Measurements from ENCODE around the gene GRIP1.
"Not testable (repeated sequence)": the region's sequence is repeated elsewhere in the genome, so short reads cannot be mapped to it uniquely, and the experiment has no call there.

Gene GRIP1

GRCh38 chr12:66516133-66516532 lies 162.7 kb downstream of the GRIP1 start:
- no peak for DNase-seq

- no peak for DNase-seq
These were observed 164.3 kb downstream of the GRIP1 start for GRCh38 chr12:66514581-66514980.

DNA sequence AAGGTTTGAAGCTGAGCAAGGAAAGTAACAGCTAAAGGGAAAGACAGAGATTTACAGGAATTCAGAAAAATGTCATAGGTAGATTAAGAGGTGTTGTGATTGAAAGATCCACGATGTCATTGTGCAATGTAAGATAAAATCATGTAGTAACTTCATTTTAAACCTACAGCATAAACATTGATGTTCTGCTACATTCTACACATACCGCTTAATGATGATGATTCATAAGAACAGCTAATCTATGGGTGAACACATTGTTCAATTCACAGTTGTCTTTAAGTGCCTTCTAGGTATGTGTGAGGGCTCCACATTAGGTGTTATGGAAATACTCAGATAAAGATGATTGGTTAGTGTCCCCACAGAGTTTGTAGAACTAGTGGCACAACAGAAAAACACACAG lies 170.9 kb downstream of the GRIP1 start:
- DNase-seq, result no peak

- DNase-seq, result no peak
These were observed 175.1 kb downstream of the GRIP1 start for GRCh38 chr12:66503746-66504145.

DNA sequence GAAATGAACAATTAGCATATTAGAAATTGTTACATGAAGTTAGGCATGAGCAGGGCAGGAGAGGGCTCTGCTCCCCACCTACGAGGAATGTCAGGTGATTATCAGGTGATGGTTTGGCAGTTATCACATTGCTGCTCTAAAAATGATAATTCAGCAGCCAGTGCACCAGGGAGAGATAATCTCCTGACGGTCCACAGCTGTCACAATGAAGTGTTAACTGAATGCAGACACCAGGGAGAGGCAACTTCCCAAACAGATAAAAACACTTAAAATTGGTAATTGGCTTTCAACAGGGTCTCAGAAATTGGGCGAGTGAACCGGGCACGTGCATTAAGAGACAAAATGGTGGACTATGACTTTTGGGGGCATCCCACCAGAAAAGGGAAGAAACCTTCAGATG lies 176.0 kb downstream of the GRIP1 start:
- no peak for DNase-seq

DNA sequence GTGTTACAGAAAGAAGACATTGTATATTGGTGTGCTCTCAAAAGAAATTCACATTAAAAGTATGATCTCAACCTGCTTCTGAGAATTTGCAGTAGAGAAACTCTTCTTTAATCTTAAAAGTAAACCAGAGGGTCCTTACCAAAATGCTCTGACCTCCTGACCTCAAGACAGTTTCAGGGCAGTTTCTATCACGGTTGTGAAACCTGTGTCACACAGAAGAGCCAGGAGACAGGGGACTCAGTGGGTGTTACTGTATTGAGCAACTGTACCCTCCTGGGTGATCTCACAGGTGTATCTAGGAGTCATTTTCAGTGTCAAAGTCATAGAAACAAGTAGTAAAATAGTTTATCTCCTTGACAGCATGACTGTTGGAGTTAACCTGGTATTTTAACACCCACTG lies 178.0 kb downstream of the GRIP1 start:
- DNase-seq, result no peak

DNA sequence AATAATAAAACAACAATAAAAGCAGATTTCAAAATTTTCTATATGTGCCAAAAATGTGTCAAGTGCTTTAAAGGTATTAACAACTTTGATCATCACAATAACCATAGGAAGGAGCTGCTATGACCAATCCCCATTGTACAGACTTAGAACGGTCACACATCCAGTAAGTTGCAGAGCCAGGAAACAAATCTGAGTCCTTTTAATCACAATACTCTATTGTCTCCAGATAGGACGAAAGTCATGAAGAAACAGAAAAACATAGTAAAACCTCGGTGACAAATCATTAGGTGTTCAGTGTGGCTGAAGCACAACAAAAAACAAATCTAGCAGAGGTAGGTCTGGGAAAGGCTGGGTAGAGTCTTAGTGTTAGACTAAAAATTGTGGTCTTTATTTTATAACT lies 178.8 kb downstream of the GRIP1 start:
- no peak for DNase-seq

DNA sequence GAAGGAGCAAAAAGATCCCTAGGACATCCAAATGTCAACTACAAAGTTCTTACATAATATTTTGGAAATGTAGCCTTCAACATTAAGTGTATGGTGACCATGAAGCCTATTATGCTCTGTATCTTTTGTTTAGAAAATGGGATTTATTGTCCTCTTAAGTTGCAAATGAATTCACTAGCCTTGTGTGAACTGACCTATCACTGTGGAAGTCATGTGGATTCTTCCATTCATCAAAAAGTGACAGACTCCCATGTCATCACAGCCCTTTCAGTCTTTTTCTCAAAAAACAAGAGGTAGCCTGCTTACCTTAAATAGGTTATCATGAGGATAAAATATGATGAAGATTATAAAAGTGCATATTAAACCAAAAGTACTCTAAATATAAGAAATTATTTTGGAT lies 179.9 kb downstream of the GRIP1 start:
- DNase-seq, result no peak

DNA sequence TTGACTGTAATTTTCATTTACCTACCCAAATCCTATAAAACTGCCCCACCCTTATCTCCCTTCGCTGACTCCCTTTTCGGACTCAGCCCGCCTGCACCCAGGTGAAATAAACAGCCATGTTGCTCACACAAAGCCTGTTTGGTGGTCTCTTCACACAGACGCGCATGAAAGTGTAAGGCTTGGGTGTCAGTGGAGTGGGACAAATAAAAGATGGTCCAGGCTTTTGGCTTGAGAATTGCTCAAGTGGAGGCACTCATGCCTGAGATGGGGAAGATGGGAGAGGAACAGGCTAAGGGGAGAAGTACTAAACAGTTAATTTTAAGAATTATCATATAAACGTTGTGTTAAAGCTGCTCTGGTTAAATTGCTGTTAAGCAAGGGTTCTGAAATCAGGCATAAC lies 180.8 kb downstream of the GRIP1 start:
- not testable (repeated sequence) for DNase-seq

- no peak for DNase-seq
These were observed 181.6 kb downstream of the GRIP1 start for GRCh38 chr12:66497008-66497897.

GRCh38 chr12:66496595-66496994 lies 182.3 kb downstream of the GRIP1 start:
- no peak for DNase-seq

GRCh38 chr12:66495709-66496108 lies 183.2 kb downstream of the GRIP1 start:
- DNase-seq, result no peak

DNA sequence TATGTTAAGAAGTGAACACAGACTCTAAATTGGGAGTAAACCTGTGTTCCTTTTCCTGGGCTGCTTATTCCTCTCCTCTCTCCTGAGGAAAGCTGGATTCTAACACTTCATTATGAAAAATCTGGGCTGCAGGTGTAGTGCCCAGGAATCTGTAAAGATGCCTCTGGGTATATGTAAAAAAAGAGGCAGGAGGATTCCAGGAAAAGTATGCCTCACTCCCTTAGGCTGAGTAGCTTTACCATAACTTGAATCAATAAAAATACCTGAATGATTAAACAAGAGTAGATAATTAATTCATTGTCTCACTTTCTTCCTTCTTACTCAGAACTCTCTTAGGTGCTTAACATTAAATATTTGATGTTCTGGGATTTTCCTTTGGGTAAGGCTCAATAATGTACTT lies 185.1 kb downstream of the GRIP1 start:
- DNase-seq, result no peak

DNA sequence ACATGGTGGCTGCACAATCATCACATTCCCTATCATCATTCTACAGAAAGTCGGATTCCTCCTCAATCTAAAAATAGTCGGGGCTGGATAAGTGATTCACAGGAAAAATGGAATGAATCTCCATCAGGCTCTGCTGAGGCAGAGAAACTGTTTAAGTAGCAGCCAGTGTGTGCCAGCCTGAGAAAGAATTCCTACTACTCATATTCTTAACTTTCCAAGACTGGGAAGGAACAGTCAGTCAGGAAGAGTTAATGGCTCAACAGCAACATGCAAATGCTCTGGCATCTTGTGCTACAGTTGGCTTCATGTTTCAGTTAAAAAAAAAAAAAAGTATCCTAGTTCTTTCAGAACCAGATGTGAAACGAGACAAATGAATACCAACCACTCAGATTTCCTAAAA lies 187.0 kb downstream of the GRIP1 start:
- no peak for DNase-seq

DNA sequence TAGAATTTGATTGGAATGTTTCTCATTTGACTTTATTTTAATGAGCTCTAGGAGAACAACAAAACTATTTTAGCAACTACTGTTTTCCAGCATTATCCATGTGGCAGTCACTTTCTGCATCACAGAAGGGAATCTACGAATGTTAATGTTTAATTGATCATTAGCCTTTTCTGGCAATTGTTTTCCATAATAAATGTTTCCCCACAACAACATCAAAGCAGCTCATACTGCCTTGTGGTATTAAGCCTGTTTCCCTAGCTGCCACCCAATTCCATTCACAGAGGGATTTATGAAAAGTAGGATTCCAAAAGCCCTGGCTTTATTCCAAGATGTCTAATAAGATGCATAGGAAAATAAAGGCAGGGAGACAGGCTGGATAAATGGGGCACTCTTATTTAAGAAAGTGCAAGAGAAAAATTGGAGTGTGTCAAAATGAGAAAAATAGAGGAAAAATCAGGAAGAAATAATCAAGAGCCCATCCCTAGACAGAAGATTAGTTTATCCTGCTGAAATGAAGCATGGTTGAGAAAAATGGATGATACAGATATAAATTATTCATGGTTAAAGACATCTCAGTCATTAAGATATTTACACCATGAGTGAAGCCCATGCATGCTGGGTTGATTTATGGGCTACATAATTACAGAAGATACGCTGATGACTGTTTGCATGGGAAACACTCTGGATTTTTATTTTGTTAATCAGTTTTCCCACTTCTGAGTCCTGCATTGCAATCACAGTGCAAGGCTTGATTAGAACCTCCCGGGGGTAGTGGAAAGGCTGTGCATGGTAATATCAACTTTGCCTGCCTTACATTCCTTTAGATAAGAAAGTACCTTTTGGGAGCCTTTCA lies 196.3 kb downstream of the GRIP1 start:
- no peak for DNase-seq

GRCh38 chr12:66467932-66468331 lies 210.9 kb downstream of the GRIP1 start:
- no peak for DNase-seq

DNA sequence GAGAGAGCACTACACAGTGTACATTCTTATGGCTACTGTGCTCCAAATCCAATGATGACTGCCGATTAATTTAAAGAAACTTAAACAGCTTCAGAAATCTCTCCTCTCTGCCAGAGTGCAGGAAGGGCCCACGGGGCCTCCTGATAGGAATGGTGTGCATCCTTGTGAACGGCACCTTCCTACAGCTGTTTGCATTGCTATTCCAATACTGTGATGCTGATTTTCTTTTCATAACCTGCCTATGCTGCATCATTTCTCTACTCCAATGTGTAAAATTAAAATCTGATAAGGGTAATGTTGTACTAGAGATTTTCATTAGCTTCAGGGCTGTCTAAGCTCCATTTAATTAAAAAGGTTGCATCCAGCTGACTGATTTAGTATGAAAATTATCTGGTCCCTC lies 217.5 kb downstream of the GRIP1 start:
- no peak for DNase-seq

DNA sequence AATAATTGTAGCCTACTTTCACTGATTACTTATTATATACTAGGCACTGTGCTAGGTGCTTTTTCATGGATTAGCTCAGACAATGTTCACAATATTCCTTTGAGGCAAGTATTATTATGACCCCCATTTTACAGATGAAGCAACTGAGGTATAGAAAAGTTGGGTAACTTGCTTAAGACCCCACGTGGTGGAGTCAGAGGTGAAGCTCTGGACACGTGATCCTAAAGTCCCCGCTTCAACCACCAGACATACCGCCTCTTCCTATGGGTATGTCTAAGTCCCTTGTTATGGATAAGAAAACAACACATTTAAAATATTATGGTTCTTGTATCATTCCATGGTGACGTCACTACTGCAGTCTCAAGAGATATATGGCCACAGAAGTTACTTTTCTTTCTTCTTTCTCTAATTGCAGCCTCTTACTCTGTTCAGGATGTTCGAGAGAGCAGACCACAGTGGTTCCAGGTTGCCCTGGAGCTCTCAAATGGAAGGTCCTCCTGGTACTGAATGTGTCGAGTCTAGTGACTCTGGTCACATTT lies 218.9 kb downstream of the GRIP1 start:
- no peak for DNase-seq

DNA sequence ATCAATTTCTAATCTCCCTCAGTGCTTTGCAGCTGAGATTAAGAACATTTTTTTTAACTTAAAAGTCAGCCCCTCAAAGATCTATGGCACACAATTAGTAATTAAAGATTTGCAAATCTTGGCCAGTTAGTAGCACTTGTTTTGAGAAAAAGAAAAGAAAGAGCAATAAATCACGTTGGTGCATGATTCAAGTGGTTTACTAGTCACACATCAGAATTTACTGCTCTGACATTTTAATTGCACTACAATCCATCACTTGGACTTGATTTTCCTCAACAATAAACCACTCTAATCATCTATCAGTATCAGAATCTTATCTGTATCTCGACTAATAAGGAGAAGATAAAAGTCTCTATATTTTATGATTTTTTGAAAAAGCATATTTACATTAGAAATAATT lies 222.3 kb downstream of the GRIP1 start:
- no peak for DNase-seq

DNA sequence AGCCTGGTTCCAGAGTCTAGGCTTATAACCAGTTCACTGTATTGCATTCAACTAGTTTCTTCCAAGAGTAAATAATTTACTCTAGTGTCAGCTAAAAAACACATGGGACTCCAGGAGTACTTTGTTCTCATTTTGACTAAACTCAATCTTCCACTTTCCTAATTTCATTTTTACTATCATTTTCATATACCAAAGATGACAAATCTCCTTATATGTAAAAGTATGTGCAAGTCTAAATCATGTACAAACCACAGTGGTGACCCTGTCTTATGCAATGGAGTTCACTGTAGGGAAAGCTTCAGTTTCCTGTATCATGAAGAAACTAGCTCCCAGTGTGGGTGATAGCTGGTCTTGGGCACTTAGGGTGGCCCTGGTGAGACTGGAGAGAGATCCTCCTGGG lies 225.0 kb downstream of the GRIP1 start:
- no peak for DNase-seq

DNA sequence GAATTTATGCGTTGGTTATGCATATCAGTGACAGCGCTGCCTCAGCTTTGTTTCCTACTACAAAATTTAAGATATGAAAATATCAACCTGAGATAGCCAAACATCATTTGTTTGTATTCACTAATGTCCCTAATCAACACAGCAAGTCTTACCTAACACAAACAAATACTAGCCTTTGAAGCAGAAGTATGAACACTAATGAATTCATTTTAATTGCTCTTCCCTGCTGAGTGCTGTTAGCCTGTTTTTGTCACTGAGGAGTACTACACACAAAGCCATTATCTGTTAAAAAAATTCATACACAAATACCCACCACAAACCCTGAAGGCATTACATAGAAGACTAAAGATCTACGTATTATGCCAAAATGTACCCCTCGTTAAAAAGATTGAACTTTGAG lies 225.8 kb downstream of the GRIP1 start:
- DNase-seq, result no peak

DNA sequence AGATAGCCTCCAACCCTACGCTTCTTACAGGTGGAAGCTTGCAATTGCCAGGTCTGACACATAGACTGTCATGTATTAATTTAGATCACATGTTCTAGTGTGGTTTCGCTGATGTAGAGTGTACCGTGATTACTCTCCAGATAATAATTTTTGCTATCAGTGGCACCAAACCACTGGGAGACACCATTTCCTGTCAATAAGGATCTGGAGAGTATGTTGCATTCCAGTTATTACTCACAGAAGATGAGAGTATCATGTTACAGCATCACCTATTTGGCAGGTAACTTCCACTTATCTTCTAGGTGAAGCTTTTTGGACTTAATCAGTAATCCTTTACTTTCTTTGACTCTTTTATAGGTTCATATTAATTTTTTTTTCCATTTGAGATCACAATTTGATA lies 229.3 kb downstream of the GRIP1 start:
- DNase-seq, result no peak

- no peak for DNase-seq
These were observed 231.2 kb downstream of the GRIP1 start for GRCh38 chr12:66447643-66448042.

DNA sequence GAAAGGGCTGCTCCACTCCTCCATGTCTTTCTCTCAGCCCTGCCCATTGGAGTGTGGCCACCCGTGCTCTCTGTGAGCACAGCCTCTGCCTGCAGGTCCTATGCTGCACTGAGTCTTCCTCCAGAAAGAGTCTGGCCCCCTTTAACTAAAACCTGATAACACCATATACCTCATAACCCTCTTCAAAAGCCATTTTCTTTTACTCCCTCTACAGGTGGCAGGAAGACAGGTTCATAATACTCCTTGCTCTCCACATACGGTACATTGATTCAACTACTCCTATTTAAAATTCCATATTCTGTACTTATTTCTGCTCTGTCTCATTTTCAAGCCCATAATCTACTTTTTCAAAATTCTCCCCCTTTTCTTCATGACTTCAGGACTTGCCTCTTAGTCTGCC lies 232.6 kb downstream of the GRIP1 start:
- no peak for DNase-seq
